Measurements from ENCODE around the gene SKAP1.

- TF ChIP-seq ZC3H10 (CRISPR knock-in tag; IDR thresholded peaks at IDR 0.05) (no peak), TSHZ2 (CRISPR knock-in tag; IDR thresholded peaks at IDR 0.05) (no peak), OSR1 (CRISPR knock-in tag; IDR thresholded peaks at IDR 0.05) (no peak), ISL1 (CRISPR knock-in tag; IDR thresholded peaks at IDR 0.05) (no peak), ARNTL (CRISPR knock-in tag; IDR thresholded peaks at IDR 0.05; ENCODE audit: borderline replicate concordance, low read depth) (no peak), ZNF70 (CRISPR knock-in tag; IDR thresholded peaks at IDR 0.05) (no peak), GLIS3 (CRISPR knock-in tag; IDR thresholded peaks at IDR 0.05) (no peak)
- TF ChIP-seq, protein P1, sequence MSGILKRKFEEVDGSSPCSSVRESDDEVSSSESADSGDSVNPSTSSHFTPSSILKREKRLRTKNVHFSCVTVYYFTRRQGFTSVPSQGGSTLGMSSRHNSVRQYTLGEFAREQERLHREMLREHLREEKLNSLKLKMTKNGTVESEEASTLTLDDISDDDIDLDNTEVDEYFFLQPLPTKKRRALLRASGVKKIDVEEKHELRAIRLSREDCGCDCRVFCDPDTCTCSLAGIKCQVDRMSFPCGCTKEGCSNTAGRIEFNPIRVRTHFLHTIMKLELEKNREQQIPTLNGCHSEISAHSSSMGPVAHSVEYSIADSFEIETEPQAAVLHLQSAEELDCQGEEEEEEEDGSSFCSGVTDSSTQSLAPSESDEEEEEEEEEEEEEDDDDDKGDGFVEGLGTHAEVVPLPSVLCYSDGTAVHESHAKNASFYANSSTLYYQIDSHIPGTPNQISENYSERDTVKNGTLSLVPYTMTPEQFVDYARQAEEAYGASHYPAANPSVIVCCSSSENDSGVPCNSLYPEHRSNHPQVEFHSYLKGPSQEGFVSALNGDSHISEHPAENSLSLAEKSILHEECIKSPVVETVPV (CRISPR knock-in tag; IDR thresholded peaks at IDR 0.05): no peak
These were observed 176.0 kb downstream of the SKAP1 start for GRCh38 chr17:48253975-48254374.

All from SK-N-SH treated with all-trans-retinoic acid at 6 μM for 48 hours (cell line).